HL-60/S4 (cell line): ENCODE data around the gene CLEC10A.

Experiments used
- in situ Hi-C: fragments of 300-500 bp; cut with MboI; formaldehyde crosslinking; loops from 2 replicates; pipeline ENCODE4 v1.14.3; 2022; ENCODE audit warnings: low sequenced_read_pairs

The CLEC10A gene

DNA sequence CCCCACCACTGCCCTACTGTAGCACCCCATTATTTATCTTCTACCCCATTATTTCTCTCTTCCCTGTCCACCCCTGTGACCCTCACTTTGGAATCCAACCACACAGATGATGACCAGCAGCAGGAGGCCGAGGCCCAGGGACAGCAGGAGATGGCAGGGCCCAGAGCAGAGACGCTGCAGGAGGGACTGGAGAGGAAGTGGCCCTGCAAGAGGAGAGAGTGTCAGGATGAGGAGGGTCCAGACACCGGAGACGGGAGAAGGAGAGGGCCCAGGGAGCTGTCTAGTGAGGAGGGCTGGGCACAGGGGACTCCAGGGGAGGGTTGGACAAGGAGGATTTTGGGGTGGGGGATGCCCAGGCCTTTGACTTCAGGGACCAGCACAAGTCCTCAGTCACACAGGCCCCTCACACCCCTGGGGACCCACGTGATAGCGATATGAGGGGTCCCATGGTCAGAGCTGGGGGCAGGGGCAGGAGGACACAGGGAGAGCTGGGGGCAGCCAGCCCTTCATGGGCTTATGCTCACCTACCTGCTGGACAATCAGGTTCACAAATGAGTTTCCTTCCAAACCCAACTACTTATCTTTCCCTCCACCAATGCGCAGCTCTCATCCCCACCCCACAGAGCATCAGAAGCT, 2.0 kb downstream of the CLEC10A start:
- in situ Hi-C loops, result no loop called here

DNA sequence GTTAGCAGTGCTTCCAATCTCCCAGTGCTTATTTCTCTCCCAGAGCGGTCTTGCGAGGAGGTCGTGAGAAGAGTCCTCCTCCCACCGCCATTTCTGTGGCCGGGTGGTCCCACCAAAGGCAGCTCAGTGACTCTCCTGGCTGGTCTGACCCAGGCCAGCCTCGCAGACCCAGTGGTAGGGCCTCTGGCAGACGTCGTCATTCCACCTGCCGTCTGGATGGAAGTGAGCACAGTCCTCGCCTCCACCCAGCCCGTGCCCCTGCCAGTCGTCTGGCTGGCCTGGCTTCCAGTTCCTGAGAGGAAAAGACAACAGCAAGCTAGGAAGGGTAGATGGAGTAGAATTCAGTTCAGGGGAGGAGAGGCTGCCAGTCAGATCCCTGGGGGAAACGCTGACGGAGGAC, 5.1 kb downstream of the CLEC10A start:
- in situ Hi-C loops, result no loop called here

DNA sequence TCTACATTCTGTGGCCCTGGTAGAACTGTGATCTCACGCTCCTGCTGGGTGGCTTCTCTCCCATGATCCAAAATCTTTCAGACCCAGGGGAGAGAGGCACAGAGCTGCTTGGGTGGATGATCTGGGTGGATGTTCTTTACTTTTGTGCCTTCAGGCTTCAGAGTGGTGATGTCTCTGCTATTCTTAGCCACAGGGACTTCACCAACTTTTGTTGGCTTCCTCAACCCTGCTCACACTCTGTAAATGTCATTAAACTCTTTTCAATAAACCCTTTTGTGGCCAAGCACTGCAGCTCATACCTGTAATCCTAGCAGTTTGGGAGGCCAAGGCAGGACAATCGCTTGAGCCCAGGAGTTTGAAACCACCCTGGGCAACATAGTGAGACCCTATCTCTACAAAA, 7.6 kb downstream of the CLEC10A start:
- in situ Hi-C loops, result no loop called here

- in situ Hi-C loops, result no loop called here
Observed at GRCh38 chr17:7070712-7071111, 9.3 kb downstream of the CLEC10A start.

- in situ Hi-C loops, result no loop called here
Observed at GRCh38 chr17:7068268-7068667, 11.8 kb downstream of the CLEC10A start.

DNA sequence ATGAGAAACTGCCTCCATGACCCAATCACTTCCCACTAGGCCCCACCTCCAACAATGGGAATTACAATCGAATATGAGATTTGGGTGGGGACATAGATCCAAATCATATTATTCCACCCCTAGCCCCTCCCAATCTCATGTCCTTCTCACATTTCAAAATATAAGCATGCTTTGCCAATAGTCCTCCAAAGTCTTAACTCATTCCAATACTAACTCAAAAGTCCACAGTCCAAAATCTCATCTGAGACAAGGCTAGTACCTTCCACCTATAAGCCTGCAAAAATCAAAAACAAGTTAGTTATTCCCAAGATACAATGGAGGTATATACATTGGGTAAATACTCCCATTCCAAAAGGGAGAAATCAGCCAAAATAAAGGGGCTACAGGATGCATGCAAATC, 12.9 kb downstream of the CLEC10A start:
- in situ Hi-C loops, result no loop called here

DNA sequence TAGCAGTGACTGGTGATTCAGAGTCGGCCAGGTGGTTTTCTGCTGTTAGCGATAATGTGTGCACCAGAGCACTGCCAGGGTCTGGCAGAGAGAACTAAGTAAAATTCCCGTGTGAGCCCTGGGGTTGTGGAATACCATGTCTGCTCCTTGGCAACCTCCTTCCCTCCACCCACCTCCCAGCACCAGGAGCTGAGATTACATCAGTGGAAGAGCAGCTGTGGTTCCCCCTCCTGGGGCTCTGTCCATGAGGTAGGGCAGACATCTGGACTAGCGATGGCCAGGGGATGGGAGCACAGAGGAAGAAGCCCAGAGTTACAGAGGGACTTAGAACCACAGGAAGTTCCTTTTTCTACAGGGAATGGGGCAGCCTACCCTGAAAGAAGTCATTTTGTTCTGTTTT, 15.8 kb downstream of the CLEC10A start:
- in situ Hi-C loops, result no loop called here

DNA sequence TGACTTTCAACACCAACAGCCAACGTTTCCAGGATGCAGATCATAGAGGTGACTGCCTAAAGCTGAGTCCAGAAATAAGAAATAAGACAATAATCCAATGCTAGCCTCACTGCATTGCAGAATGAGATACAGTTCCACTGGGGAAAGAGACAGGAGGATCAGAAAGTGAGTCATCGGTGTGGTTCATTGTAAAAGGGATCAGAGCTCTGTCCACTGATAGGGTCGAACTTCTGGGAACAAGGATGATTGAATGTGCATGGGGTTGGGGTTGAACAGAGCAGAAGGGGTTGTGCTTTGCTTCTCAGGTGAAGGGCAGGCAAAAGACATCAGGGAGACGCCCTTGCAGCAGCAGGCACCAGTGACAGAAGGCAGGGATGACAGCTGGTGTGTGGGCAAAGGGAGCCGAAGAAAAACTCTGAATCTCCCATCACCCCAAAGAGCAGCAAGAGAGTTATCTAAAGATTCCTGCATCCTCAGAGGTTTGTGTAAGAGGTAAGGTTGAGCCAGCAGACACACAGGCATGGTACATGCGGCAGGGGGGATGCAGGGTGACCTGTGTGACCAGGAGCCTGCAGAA, 16.4 kb downstream of the CLEC10A start:
- in situ Hi-C loops, result no loop called here

DNA sequence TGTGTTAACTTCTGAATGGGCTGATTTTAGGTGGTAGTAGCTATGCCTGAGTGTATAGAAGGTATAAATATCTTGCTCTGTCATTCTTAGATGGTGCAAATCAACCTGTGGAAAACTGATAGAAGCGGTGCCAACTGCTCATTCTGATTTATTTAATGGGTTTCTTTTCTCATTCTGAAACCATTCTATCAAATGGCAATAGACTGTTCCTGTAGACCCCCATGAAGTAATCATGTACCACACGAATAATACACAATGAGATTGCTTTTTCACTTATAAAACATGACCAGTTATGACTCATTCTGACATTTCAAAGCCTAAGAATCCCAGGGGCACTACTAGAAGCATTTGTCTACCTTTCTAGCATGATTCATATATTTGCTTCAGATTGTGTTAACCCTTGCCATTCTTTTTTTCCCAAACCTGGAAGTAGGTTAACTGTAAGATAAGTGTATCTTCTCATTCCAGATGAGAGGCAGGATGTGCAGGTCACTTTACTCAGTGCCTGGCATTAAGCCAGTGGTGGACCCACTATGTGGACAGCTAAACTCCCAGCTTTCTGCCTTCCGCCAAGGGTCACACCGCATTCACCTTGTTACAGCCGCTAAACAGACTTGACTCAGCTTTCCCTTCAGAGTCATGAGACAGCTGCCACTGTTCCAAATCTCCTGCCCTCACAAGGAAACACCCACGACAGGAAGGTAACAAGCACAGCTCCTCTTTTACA, 19.7 kb downstream of the CLEC10A start:
- in situ Hi-C loops, result no loop called here

DNA sequence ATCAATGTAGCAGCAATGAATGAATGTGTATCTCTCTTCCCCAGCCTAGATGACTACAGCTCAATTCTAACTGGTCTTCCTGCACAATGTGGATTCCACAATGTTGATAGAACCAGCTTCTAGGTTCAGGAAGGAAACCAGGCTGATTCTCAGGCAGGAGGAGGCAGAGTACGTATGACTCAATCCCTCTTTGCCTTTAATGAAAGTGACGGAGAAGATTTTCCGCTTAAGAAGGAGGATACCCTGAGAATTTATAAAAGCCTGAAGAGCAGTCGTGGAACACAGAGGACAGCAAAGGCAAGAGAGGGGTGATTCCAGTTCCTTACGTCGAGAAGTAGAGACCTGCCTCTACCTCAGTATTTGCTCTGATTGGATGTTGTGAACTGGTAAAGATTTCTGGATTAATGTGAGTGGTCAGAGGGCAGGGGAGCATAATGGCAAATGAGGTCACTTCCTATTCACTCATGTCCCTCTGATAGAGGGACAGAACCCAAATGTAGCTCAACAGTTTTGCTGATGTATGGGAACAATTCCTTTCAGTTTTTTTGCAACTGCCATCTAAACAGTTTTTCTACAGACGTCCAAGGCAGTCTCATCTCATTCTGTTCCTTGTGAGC, 21.1 kb downstream of the CLEC10A start:
- in situ Hi-C loops, result no loop called here

- in situ Hi-C loops, result no loop called here
Observed at GRCh38 chr17:7056386-7056785, 23.7 kb downstream of the CLEC10A start.

DNA sequence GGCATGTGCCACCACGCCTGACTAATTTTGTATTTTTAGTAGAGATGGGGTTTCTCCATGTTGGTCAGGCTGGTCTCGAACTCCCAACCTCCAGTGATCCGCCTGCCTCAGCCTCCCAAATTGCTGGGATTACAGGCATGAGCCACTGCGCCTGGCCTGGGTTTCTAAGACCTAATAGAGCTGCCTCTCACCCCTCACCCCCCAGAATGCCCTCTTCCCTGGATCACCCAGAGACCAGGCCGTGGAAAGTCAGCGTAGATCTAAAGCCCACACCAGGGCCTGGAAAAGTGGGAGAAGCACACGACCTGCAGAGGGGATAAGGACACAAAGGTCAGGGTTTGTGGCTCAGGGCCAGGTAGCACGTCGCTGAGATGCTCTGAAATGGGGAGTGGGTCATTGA, 29.5 kb downstream of the CLEC10A start:
- in situ Hi-C loops, result loop anchor here (5.0 kb wide), 1 partner anchor 87 kb away; no protein-coding TSS in a partner anchor

DNA sequence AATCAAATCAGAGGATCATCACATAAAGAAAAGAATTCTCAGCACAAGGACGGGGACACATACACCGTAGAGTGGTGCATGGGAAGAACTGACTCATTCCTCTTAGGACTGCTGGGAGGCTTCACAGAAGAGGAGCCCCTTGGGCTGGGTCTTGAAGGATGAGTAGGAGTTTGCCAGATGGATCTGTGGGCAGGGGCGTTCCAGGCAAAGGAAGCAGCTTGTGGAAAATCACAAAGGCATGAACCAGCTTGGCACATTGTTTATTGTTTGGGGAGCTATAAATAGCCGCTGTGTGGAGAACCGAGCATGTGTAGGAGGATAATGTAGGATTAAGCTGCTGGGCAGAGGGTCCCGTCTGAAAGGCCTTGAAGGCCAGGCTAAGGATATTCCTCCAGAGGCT, 31.1 kb downstream of the CLEC10A start:
- in situ Hi-C loops, result loop anchor here (10.0 kb wide), 1 partner anchor 246 kb away; the partner anchor contains the start of gene YBX2

GRCh38 chr17:7047566-7047965, 32.5 kb downstream of the CLEC10A start:
- in situ Hi-C loops, result loop anchor here (10.0 kb wide), 1 partner anchor 247 kb away; the partner anchor contains the start of gene YBX2

- in situ Hi-C loops, result loop anchor here (10.0 kb wide), 1 partner anchor 248 kb away; the partner anchor contains the start of gene YBX2
Observed at GRCh38 chr17:7046725-7047397, 33.2 kb downstream of the CLEC10A start.

DNA sequence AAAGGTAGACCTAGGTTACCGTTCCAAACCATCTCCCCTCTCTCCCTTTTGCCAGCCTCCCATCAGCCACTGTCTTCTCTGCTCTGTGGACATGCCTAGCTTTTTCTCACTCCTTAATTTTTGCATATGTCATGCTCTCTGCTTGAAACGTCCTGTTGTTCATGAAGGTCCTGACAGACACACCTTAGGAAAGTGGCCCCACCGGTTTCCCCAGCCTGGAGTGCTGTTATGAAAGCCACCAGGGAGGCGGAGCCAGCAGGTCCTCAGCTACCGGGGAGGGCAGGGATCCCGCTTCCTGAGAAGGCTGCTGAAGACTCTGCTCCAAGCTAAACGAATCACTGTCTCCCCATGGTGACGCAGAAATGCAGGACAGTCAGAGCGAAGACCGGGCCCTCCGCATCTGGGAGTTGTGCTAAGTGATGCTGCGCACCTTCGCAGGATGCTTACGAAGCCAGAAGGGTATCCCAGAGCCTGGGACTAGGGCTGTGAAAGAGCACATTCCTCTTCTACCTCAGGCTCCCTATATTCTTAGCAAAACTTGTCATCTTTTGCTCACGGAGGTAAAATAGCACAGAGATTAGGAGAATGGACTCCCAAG, 33.8 kb downstream of the CLEC10A start:
- in situ Hi-C loops, result loop anchor here (10.0 kb wide), 1 partner anchor 249 kb away; the partner anchor contains the start of gene YBX2

GRCh38 chr17:7045492-7046126, 34.4 kb downstream of the CLEC10A start:
- in situ Hi-C loops, result loop anchor here (10.0 kb wide), 1 partner anchor 249 kb away; the partner anchor contains the start of gene YBX2

GRCh38 chr17:7043497-7044198, 36.4 kb downstream of the CLEC10A start, which contains the start of gene SLC16A11:
SLC16A11 (minus strand) TSS chr17:7044092; CDS start chr17:7043513, 579 bp downstream.
- in situ Hi-C loops, result loop anchor here (10.0 kb wide), 1 partner anchor 251 kb away; the partner anchor contains the start of gene YBX2

GRCh38 chr17:7043182-7043496, 36.9 kb downstream of the CLEC10A start:
- in situ Hi-C loops, result loop anchor here (10.0 kb wide), 1 partner anchor 252 kb away; the partner anchor contains the start of gene YBX2
